NCI-H187 (cell line): ENCODE measurements around the gene OR14J1.
"Not testable (repeated sequence)": the region's sequence is repeated elsewhere in the genome, so short reads cannot be mapped to it uniquely, and the experiment has no call there.

ENCODE experiments used
- DNase-seq, 2 experiments: peaks; one replicate each; lab custom pipeline; 2025; lab: John Stamatoyannopoulos, UW

Gene OR14J1

GRCh38 chr6:29301316-29301715 is at the start of gene OR14J1:
OR14J1 (plus strand) TSS chr6:29301701; CDS start chr6:29306690, 4,989 bp downstream.
- no peak for DNase-seq

GRCh38 chr6:29251736-29252135 is 49.8 kb upstream of the OR14J1 start:
- no peak for DNase-seq

GRCh38 chr6:29255530-29255929 is 46.0 kb upstream of the OR14J1 start:
- DNase-seq = no peak

GRCh38 chr6:29259721-29260120 is 41.8 kb upstream of the OR14J1 start:
- DNase-seq = no peak

- no peak for DNase-seq
Measured at GRCh38 chr6:29263001-29263400, 38.5 kb upstream of the OR14J1 start.

GRCh38 chr6:29294499-29294914 is 7.0 kb upstream of the OR14J1 start:
- no peak for DNase-seq

GRCh38 chr6:29295181-29295585 is 6.3 kb upstream of the OR14J1 start:
- no peak for DNase-seq

GRCh38 chr6:29295623-29296022 is 5.9 kb upstream of the OR14J1 start:
- no peak for DNase-seq

GRCh38 chr6:29319931-29320330 is 18.4 kb downstream of the OR14J1 start:
- no peak for DNase-seq

GRCh38 chr6:29323332-29323731 is 21.8 kb downstream of the OR14J1 start:
- not testable (repeated sequence) for DNase-seq

GRCh38 chr6:29325777-29326176 is 24.3 kb downstream of the OR14J1 start:
- DNase-seq = no peak

GRCh38 chr6:29332676-29333075 is 31.2 kb downstream of the OR14J1 start:
- DNase-seq = no peak

GRCh38 chr6:29336269-29336668 is 34.8 kb downstream of the OR14J1 start:
- no peak for DNase-seq

GRCh38 chr6:29345380-29345779 is 43.9 kb downstream of the OR14J1 start:
- no peak for DNase-seq

GRCh38 chr6:29349348-29349747 is 47.8 kb downstream of the OR14J1 start:
- not testable (repeated sequence) for DNase-seq

- no peak for DNase-seq
Measured at GRCh38 chr6:29354980-29355379, 53.5 kb downstream of the OR14J1 start.

- DNase-seq = no peak
Measured at GRCh38 chr6:29355603-29356002, 54.1 kb downstream of the OR14J1 start.
